Calu3 (cell line): ENCODE results near the gene SLC1A2. TPM values are rescaled to one million over a fixed set of nuclear protein-coding genes. Genes with fewer than 3 reads are reported as not detected.

ENCODE experiments used
- BruUV-seq: library from RNA; stranded (reverse); fragments of 400-500 nt; replicated peaks from 2 replicates; lab custom pipeline; 2021; lab: Mats Ljungman, UMichigan
- CTCF ChIA-PET: fragments of 300-600 bp; sonication (Branson Sonifier 250); formaldehyde crosslinking; loops from one replicate; lab custom pipeline; 2022; ENCODE audit warnings: antibody characterized with exemption; lab: Charles Lee
- DNase-seq: peaks from one replicate; pipeline ENCODE4 v3.0.0; 2022
- H3K27ac Mint-ChIP-seq: one replicate; pipeline ENCODE4 v1.8.0; 2022; ENCODE audit warnings: mixed read lengths; ENCODE audit not compliant: unreplicated experiment
- H3K27me3 Mint-ChIP-seq: one replicate; pipeline ENCODE4 v1.8.0; 2022; ENCODE audit warnings: mixed read lengths; ENCODE audit not compliant: unreplicated experiment
- H3K36me3 Mint-ChIP-seq: one replicate; pipeline ENCODE4 v1.8.0; 2022; ENCODE audit warnings: mild to moderate bottlenecking, moderate library complexity, mixed read lengths; ENCODE audit not compliant: insufficient read depth, unreplicated experiment
- H3K4me1 Mint-ChIP-seq: one replicate; pipeline ENCODE4 v1.8.0; 2022; ENCODE audit warnings: mild to moderate bottlenecking, low read depth, mixed read lengths; ENCODE audit not compliant: unreplicated experiment
- H3K4me3 Mint-ChIP-seq: one replicate; pipeline ENCODE4 v1.8.0; 2022; ENCODE audit warnings: mild to moderate bottlenecking, low read depth, moderate library complexity, mixed read lengths; ENCODE audit not compliant: unreplicated experiment
- H3K9me3 Mint-ChIP-seq: one replicate; pipeline ENCODE4 v1.8.0; 2022; ENCODE audit warnings: low read depth, mixed read lengths; ENCODE audit not compliant: unreplicated experiment
- intact Hi-C: fragments of 100-400 bp; cut with micrococcal nuclease; formaldehyde crosslinking; loops from one replicate; pipeline ENCODE4 v1.10.0; 2022; ENCODE audit not compliant: unreplicated experiment
- total RNA-seq: library from RNA; stranded (reverse); gene quantifications from 2 replicates; pipeline ENCODE4 v1.2.3, GENCODE V29; 2022
- TF ChIP-seq, protein P1 (sequence below): fragments of 200-600 bp; IDR thresholded peaks from one replicate; pipeline ENCODE4 v1.8.0; 2022; ENCODE audit warnings: antibody characterized with exemption; ENCODE audit not compliant: unreplicated experiment

SLC1A2 gene
- total RNA-seq, 1 experiment from 2014 or later: 0.40 TPM

DNA sequence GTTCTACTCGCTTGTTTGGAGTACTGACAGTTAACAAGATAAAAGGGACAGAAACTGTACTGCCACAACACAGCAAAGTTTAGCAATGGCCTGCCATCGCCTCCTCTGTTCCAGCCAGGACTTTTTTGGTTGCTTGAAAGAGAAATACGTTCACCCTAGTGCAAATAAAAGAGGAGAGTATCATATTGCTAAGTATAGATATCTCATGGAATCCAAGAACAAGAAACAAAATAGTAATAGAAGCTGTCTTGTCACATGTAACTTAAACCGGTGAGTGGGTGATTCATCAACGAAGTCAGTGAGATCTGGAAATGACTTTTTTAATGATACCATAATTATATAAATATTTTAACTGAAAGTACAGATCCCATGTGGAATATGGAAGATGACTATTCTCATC, 35.4 kb downstream of the SLC1A2 start:
- Mint-ChIP-seq H3K27ac (no peak overlapping the region), H3K4me1 (peaks cover 12% of the 10 kb centered on the region), H3K9me3 (no peaks in the 10 kb centered on the region), H3K4me3 (no peak overlapping the region), H3K27me3 (no peaks in the 10 kb centered on the region), H3K36me3 (peaks cover 6% of the 10 kb centered on the region)
- TF ChIP-seq, protein P1, sequence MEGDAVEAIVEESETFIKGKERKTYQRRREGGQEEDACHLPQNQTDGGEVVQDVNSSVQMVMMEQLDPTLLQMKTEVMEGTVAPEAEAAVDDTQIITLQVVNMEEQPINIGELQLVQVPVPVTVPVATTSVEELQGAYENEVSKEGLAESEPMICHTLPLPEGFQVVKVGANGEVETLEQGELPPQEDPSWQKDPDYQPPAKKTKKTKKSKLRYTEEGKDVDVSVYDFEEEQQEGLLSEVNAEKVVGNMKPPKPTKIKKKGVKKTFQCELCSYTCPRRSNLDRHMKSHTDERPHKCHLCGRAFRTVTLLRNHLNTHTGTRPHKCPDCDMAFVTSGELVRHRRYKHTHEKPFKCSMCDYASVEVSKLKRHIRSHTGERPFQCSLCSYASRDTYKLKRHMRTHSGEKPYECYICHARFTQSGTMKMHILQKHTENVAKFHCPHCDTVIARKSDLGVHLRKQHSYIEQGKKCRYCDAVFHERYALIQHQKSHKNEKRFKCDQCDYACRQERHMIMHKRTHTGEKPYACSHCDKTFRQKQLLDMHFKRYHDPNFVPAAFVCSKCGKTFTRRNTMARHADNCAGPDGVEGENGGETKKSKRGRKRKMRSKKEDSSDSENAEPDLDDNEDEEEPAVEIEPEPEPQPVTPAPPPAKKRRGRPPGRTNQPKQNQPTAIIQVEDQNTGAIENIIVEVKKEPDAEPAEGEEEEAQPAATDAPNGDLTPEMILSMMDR: no peak
- no TSS peak for BruUV-seq
- DNase-seq: no peak
- CTCF ChIA-PET: no interaction called here
- intact Hi-C loops: no loop called here

DNA sequence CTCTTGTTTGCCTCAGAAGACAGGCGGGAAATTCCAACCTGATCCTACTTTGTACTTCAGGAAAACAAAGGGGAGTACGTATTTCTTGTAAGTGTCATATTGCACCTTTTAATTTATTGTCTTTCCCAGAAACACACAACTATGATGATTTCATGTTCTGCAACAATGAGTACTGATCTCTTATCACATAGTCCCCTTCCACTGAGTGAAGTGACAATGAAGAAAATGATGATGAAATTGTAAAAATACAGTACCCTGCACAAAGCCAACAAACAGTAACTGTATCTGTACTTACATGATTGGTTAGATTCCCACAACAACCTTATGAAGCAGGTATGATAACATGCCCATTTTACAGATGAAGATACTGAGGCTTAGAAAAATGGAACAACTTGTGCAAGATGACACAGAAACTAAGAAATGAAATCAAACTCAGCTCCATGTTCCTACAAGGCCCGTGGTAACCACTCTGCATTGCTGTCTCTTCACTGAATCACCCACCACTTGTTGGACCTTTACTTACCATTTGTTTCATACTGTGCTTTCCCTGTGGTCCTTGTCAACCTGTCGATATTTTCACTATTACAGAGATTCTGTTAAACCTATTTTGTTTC, 37.5 kb downstream of the SLC1A2 start:
- BruUV-seq: no TSS peak
- intact Hi-C loops: no loop called here
- Mint-ChIP-seq H3K4me3 (no peak overlapping the region), H3K4me1 (peaks cover under 1% of the 10 kb centered on the region), H3K27ac (no peak overlapping the region), H3K27me3 (no peaks in the 10 kb centered on the region), H3K9me3 (no peaks in the 10 kb centered on the region), H3K36me3 (peaks cover under 1% of the 10 kb centered on the region)
- TF ChIP-seq, protein P1: no peak
- no peak for DNase-seq
- CTCF ChIA-PET: no interaction called here

DNA sequence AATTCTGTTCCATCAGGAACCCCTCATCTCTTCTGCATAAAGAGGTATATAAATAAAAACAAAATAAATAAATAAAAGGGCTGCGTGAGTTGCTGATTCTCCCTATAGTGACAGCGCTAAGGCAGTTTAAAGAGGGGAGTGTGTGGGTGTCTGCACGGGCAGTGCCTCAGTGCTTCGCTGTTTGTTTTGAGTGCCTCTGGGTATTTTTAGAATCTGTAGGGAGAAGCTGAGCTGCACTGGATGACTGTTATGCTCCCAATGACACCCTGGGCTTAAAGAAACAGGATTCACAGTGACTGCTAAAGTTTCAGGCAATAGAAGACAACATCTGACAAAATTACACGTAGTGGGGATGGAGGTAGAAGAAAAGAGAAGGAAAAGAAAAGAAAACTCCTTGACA, 38.8 kb downstream of the SLC1A2 start:
- BruUV-seq: no TSS peak
- Mint-ChIP-seq H3K36me3 (no peaks in the 10 kb centered on the region), H3K27me3 (no peaks in the 10 kb centered on the region), H3K4me3 (no peak overlapping the region), H3K9me3 (no peaks in the 10 kb centered on the region), H3K4me1 (no peaks in the 10 kb centered on the region), H3K27ac (no peak overlapping the region)
- intact Hi-C loops: no loop called here
- CTCF ChIA-PET: no interaction called here
- TF ChIP-seq, protein P1: no peak
- DNase-seq: no peak

DNA sequence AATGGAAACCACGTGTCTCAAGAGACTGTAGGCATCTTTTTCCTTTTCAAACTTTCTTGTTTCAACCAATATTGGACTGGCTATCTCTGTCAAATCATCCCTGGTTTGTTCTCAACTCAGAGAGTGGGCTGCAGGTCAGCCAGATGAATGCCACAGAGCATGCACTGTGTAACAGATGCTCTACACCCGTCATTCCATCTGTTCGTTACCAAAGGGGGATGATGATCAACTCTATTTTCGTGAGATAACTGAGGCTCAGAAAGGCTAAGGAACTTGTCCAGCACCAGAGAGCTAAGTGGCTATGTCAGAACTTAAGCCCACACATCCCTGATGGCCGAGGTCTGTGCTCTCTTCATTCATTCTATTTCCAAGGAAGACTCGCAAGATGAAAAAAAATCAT, 42.1 kb downstream of the SLC1A2 start:
- TF ChIP-seq, protein P1: no peak
- Mint-ChIP-seq H3K4me1 (peaks cover 20% of the 10 kb centered on the region), H3K4me3 (no peak overlapping the region), H3K27ac (no peak overlapping the region), H3K36me3 (no peaks in the 10 kb centered on the region), H3K27me3 (no peaks in the 10 kb centered on the region), H3K9me3 (no peaks in the 10 kb centered on the region)
- DNase-seq: no peak
- CTCF ChIA-PET: no interaction called here
- BruUV-seq: no TSS peak
- intact Hi-C loops: no loop called here
